RPMI7951 (cell line): ENCODE data around the gene E2F2. TPM values are rescaled to one million over a fixed set of nuclear protein-coding genes. Genes with fewer than 3 reads are reported as not detected.

ENCODE experiments used
- DNase-seq: peaks from one replicate; pipeline ENCODE4 v3.0.0-alpha.2; 2012; ENCODE audit warnings: low read depth
- total RNA-seq: library from RNA; depleted of rRNA; stranded (reverse); fragments of >200 nt; shearing (Covaris generic); gene quantifications from 2 replicates; pipeline ENCODE4 v1.2.3, GENCODE V29; 2014; rRNA removed

E2F2 gene
- total RNA-seq, 1 experiment from 2014 or later, result 4.7 TPM

- no peak for DNase-seq
These were observed 67.7 kb downstream of the E2F2 start for GRCh38 chr1:23463286-23463685.

GRCh38 chr1:23462766-23463165 is 68.3 kb downstream of the E2F2 start:
- DNase-seq, result no peak

- DNase-seq, result no peak
These were observed 70.0 kb downstream of the E2F2 start for GRCh38 chr1:23461050-23461449.

GRCh38 chr1:23460519-23460918 is 70.5 kb downstream of the E2F2 start:
- DNase-seq, result no peak

GRCh38 chr1:23459338-23459757 is 71.7 kb downstream of the E2F2 start:
- no peak for DNase-seq

Other genes starting within 250 kb of the E2F2 start
- gene HNRNPR, start 186.9 kb downstream of the E2F2 start, total RNA-seq, result 136 and 142 TPM in 2 replicates
- 15.7 and 21.1 TPM in 2 replicates for gene ZNF436, start 161.4 kb downstream of the E2F2 start, total RNA-seq
- gene TCEA3, start 106.5 kb downstream of the E2F2 start, total RNA-seq, result 1.7 and 2.3 TPM in 2 replicates
- gene ASAP3, start 47.1 kb downstream of the E2F2 start, total RNA-seq, result 8.4 and 11.2 TPM in 2 replicates
- gene ID3, start 28.3 kb upstream of the E2F2 start, total RNA-seq, result 83.1 and 90.8 TPM in 2 replicates
- 1,145 and 1,398 TPM in 2 replicates for gene RPL11, start 160.6 kb upstream of the E2F2 start, total RNA-seq
- 48.9 and 57.0 TPM in 2 replicates for gene ELOA, start 212.2 kb upstream of the E2F2 start, total RNA-seq
- 42.3 and 47.0 TPM in 2 replicates for gene PITHD1, start 247.2 kb upstream of the E2F2 start, total RNA-seq